HepG2 (cell line): ENCODE measurements around the gene SDE2.

Experiments used
- CTCF ChIP-seq: sonication (generic); formaldehyde crosslinking; IDR thresholded peaks from 2 replicates; pipeline ENCODE4 v1.5.0; 2020; ENCODE audit warnings: mild to moderate bottlenecking, missing genetic modification reagents, moderate library complexity
- IRF2 ChIP-seq: IDR thresholded peaks from 2 replicates; pipeline ENCODE4 v1.6.1; 2018; ENCODE audit warnings: missing genetic modification reagents, missing compliant biosample characterization

GRCh38 chr1:225944387-225944786 lies 54.8 kb downstream of the SDE2 start:
- TF ChIP-seq CTCF (CRISPR knock-in tag) (no peak), IRF2 (CRISPR knock-in tag) (no peak)
